HuH-7 (cell line): Measurements from ENCODE around the gene KCNK3.

Experiments
- DNase-seq: peaks from one replicate; pipeline ENCODE4 v3.0.0; 2011; ENCODE audit warnings: low spot score

The KCNK3 gene

GRCh38 chr2:26712486-26713465, 20.3 kb downstream of the KCNK3 start:
- no peak for DNase-seq

GRCh38 chr2:26715528-26716270, 23.2 kb downstream of the KCNK3 start:
- DNase-seq, result no peak

GRCh38 chr2:26716340-26716739, 23.8 kb downstream of the KCNK3 start:
- DNase-seq, result no peak

- no peak for DNase-seq
These were observed 24.2 kb downstream of the KCNK3 start for GRCh38 chr2:26716769-26717168.

- no peak for DNase-seq
These were observed 24.8 kb downstream of the KCNK3 start for GRCh38 chr2:26717362-26717761.

GRCh38 chr2:26718949-26719686, 26.6 kb downstream of the KCNK3 start:
- DNase-seq, result no peak

GRCh38 chr2:26720322-26721114, 28.0 kb downstream of the KCNK3 start:
- DNase-seq, result peak; percentile 67

- peak; percentile 44 for DNase-seq
These were observed 28.9 kb downstream of the KCNK3 start for GRCh38 chr2:26721115-26722032.

GRCh38 chr2:26722328-26722727, 29.8 kb downstream of the KCNK3 start:
- DNase-seq, result no peak

GRCh38 chr2:26722911-26723310, 30.4 kb downstream of the KCNK3 start:
- no peak for DNase-seq

- no peak for DNase-seq
These were observed 31.0 kb downstream of the KCNK3 start for GRCh38 chr2:26723475-26723874.

- DNase-seq, result no peak
These were observed 31.6 kb downstream of the KCNK3 start for GRCh38 chr2:26723991-26724750.

GRCh38 chr2:26724784-26725520, 32.4 kb downstream of the KCNK3 start:
- DNase-seq, result no peak

- no peak for DNase-seq
These were observed 32.9 kb downstream of the KCNK3 start for GRCh38 chr2:26725521-26725820.

GRCh38 chr2:26726228-26726627, 33.7 kb downstream of the KCNK3 start:
- no peak for DNase-seq

GRCh38 chr2:26727641-26728561, 35.4 kb downstream of the KCNK3 start:
- DNase-seq, result no peak

GRCh38 chr2:26729311-26729710, 36.8 kb downstream of the KCNK3 start:
- DNase-seq, result no peak
